GM19238 (cell line): Measurements from ENCODE around the gene IMPDH1.

Experiments
- DNase-seq: peaks from one replicate; pipeline ENCODE4 v3.0.0; 2011; ENCODE audit warnings: low spot score; ENCODE audit not compliant: insufficient read length

IMPDH1 gene

DNA sequence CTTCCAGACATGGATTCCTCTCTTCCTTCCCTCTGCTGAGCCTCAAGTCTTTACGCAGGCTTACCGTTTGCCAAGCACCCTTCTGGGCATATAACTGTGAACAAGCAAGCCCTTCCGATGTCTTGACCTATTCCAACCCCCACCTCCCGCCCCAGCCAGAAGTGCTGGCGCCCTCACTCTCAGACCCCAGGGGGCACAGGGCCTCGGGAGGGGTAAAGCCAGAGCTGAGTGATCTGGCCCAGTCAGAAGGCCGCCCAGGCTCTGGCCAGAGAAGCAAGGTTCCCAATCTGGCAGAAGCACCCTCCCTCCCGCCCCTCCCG is 49.5 kb downstream of the IMPDH1 start:
- DNase-seq = no peak

DNA sequence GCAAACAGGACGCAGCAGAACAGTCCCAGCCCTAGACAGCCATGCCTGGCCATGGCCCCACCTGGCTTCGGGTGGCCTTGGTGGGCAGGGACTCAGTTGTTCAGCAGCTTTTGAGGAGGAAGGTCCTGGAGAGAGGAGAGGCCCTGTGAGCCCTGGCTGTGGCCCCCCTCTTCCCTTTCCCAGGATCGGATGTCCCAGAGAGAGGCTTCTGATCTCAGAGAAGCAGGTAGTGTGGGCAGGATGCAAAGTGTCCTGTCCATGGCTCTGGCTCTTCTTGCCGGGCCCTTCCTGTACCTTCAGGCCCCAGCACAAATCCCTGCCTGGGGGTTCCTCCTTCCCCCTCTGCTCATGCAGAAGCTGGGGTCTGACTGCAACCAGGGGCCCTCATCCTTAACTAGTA is 49.8 kb downstream of the IMPDH1 start:
- no peak for DNase-seq

DNA sequence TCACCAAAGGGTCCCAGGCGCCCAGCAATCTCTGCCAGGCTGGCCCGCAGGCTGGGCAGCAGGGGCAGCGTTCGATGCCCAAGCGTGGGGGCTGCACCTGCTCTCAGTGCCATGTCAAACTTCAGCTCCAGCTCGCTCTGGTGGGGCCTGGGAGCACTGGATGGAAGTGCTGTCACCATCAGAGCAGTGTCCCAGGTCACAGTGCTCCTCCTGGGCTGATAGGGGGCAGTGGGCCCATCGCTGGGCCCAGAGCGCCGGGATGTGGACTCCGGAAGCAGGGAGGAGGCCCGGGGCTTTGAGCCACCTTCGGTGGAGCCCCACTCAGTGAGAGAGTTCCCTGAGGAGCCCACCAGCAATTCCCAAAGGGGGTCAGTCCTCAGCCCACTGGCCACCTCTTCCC is 50.4 kb downstream of the IMPDH1 start:
- DNase-seq = no peak

GRCh38 chr7:128358233-128358632 is 51.5 kb downstream of the IMPDH1 start:
- DNase-seq = no peak

DNA sequence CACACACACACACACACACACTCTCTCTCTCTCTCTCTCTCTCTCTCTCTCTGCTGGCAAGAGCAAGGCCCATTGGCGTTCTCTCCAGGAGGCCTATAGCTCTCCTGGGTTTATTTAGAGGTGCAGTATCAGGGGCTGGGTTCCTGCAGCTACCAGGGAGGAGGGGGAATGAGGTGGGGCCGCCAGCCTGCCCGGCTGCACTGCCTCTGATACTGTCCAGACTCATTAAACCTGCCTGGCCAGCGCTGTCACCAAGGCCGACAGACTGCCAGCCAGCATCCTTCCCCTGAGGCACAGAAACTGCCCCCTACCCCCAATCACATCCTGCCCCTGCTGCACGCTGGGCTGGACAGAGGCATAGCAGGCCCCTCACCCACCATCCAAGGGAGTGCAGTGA is 52.6 kb downstream of the IMPDH1 start:
- DNase-seq = no peak

DNA sequence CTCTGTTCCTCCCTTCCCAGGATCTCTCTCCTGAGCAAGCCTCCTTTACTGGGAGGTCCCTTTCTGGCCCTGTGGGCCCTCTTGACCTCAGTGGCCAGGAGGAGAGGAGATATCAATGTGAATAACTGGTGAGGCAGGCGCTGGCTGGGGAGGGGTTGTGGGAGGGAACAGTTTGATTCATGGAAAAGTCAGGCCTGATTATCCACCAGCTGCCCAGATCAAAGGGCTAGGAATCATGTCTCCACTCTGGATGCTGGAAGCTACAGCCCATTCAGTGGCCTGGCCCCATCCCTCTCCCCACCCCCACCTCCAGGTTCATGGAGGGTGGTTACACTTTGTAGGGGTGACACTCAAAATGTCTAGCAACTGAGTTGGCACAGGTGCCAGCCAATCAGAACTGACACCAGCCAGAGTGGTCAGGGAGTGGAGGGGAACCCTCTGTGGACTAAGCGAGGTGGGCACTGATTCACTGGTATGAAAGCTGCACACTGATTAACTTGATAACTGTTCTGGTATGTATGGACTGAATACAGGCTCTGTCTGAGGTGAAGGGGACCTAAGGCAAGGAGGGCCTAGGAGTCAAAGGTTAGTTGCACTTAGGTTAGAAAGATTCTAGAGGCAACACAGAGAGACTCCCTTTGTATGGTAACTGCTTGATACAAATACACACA is 53.1 kb downstream of the IMPDH1 start:
- no peak for DNase-seq

- no peak for DNase-seq
Measured at GRCh38 chr7:128353610-128354009, 56.2 kb downstream of the IMPDH1 start.

GRCh38 chr7:128353189-128353588 is 56.6 kb downstream of the IMPDH1 start:
- DNase-seq = no peak

DNA sequence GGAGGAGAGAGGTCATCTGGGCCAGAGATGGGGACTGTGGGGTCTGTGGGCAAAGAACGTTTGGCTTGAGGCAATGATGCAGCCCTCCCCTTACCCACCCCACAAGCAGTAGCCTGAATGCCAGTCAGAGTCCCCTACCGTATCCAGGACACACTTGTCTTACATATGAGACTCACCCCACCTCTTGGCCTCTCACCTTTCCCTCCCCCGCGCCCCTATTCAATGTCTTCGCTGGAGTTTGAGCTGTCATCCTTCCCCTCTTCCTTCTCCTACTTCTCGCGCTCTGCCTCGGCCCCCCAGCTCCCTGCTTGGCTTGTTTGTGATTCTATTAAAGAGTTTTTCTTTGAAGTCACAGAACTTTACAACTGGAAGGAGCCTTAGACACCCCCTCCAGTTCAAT is 57.1 kb downstream of the IMPDH1 start:
- no peak for DNase-seq

- DNase-seq = no peak
Measured at GRCh38 chr7:128352153-128352537, 57.6 kb downstream of the IMPDH1 start.

- DNase-seq = no peak
Measured at GRCh38 chr7:128351296-128352152, 58.3 kb downstream of the IMPDH1 start.

DNA sequence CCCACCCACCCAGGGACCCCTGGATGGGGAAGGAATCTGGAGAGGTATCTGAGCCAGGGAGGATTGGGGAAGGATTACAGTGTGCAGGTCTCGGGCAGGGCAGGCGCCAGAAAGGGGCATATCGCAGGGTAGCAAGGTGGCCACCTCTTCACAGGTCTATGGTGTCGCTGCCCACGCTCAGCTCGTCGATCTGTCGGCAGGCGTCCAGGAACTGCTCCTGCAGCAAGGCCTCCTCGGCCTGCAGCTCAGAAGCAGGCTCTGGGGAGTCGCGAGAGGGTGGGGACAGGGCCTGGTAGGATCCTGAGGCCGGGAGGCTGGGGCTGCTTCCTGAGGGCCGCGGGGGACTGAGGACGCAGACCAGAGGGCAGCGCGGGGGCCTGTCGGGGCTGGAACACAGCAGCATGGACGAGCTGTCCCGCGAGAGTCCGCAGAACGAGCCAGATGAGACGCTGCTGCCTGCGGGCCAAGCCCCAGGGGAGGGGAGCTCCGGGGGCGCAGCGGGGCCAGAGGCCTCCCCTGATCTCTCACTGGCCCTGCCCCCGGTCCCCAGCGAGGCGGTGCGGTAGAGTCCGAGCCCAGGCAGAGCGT is 59.0 kb downstream of the IMPDH1 start:
- DNase-seq = no peak

GRCh38 chr7:128349466-128349825 is 60.3 kb downstream of the IMPDH1 start:
- no peak for DNase-seq

GRCh38 chr7:128347647-128348097 is 62.1 kb downstream of the IMPDH1 start:
- no peak for DNase-seq

DNA sequence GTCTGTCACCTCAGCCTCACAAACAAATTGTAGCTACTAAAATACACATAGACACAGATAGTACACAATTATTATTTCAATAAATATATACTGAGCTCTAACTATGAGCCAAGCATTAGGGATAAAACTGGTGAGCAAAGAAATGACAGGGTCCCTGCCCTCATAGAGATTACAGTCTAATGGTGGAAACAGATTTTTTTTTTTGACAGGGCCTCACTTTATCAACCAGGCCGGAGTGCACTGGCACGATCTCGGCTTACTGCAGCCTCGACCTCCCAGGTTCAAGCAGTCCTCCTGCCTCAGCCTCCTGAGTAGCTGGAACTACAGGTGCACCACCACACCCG is 65.4 kb downstream of the IMPDH1 start:
- no peak for DNase-seq

GRCh38 chr7:128343554-128344430 is 66.0 kb downstream of the IMPDH1 start, which contains the start of gene RBM28:
TSS of gene RBM28 (minus strand) at chr7:128343908. CDS start at chr7:128343793, 115 bp downstream.
- DNase-seq = peak; percentile 93
